Activated CD8-positive, alpha-beta T cell treated with anti-CD3 and anti-CD28 coated beads, Interleukin-2, amount 10 ng/mL, durations not matched to agents 7 days and 5 days (primary cell): ENCODE results near the gene ERC2. TPM values are rescaled to one million over a fixed set of nuclear protein-coding genes. Genes with fewer than 3 reads are reported as not detected.

Experiments
- ATAC-seq: fragments of 150-1000 bp; cut with Tn5 transposase; one replicate; pipeline ENCODE4 v1.10.0; 2021; ENCODE audit warnings: moderate library complexity
- CTCF ChIA-PET: fragments of 350-600 bp; sonication (Branson Sonifier 250); formaldehyde crosslinking; loops from one replicate; lab custom pipeline; 2021; ENCODE audit warnings: antibody characterized with exemption; lab: Charles Lee
- POLR2A ChIA-PET: fragments of 350-600 bp; sonication (Branson Sonifier 250); formaldehyde crosslinking; loops from one replicate; lab custom pipeline; 2021; ENCODE audit warnings: antibody characterized with exemption; lab: Charles Lee
- DNase-seq: peaks from one replicate; pipeline ENCODE4 v3.0.0-alpha.2; 2020
- H3K27ac Mint-ChIP-seq: one replicate; pipeline ENCODE4 v1.8.0; 2021; ENCODE audit warnings: mild to moderate bottlenecking, mixed read lengths
- H3K27me3 Mint-ChIP-seq: one replicate; pipeline ENCODE4 v1.8.0; 2021; ENCODE audit warnings: low read depth, mixed read lengths
- H3K36me3 Mint-ChIP-seq: one replicate; pipeline ENCODE4 v1.8.0; 2021; ENCODE audit warnings: low read depth, mixed read lengths
- H3K4me1 Mint-ChIP-seq: one replicate; pipeline ENCODE4 v1.8.0; 2021; ENCODE audit warnings: low read depth, mixed read lengths
- H3K4me3 Mint-ChIP-seq: one replicate; pipeline ENCODE4 v1.8.0; 2021; ENCODE audit warnings: mild to moderate bottlenecking, mixed read lengths
- H3K9me3 Mint-ChIP-seq: one replicate; pipeline ENCODE4 v1.8.0; 2022; ENCODE audit warnings: mixed read lengths; ENCODE audit not compliant: insufficient read depth
- total RNA-seq, 2 experiments: library from RNA; stranded (reverse); gene quantifications; one replicate each; pipeline ENCODE4 v1.2.3, GENCODE V29; 2021

The ERC2 gene
- total RNA-seq, 2 experiments from 2014 or later = not detected

DNA sequence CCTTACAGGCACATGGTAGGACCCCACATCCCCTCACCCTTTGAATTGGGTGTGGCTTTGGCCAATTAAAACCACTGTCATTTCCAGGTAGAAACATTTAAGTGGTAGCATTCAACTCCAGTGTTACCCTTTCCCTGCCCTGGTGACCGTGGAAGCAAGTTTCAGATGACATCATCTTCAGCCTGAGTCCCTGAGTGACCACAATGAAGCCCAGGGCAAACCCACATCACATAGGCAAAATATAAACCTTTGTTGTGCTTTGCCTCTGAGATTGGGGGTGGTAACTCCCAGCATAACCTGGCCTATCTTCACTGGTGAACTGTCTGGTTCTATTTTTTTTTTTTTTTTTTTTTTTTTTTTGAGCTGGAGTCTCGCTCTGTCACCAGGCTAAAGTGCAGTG, 577.2 kb downstream of the ERC2 start:
- H3K4me1 Mint-ChIP-seq = no peaks in the 10 kb centered on the region
- H3K4me3 Mint-ChIP-seq = no peak overlapping the region
- no peaks in the 10 kb centered on the region for H3K9me3 Mint-ChIP-seq
- ATAC-seq (no peak), DNase-seq (no peak)
- H3K27me3 Mint-ChIP-seq = no peaks in the 10 kb centered on the region
- no peak overlapping the region for H3K27ac Mint-ChIP-seq
- ChIA-PET CTCF (no interaction called here), POLR2A (no interaction called here)
- H3K36me3 Mint-ChIP-seq = no peaks in the 10 kb centered on the region

DNA sequence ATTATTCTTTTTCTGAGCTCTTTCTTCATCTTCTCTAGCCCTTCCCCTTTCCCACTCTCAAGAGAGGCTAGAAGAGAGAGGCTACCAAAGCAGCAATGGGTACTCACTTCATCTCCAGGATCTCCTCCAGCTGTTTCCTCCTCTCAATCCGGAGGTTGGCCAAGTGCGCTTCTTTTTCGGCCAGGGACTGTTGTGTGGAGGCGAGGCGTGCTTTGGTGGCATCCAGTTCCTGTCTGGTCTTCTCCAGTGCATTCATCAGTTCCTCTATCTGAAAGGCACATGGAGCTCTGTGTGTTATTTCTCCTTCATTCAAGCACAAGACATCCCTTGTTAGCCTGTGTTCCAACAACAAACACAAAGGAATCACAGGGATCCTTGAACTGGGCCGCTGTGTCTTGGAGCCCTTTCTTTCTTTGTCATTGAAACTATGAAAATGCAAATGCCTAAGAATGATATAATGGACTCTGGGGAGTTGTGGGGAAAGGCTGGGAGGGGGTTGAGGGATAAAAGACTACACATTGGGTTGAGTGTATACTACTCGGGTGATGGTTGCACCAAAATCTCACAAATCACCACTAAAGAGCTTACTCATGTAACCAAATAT, 579.9 kb downstream of the ERC2 start:
- ChIA-PET CTCF (no interaction called here), POLR2A (no interaction called here)
- no peak overlapping the region for H3K27ac Mint-ChIP-seq
- no peaks in the 10 kb centered on the region for H3K36me3 Mint-ChIP-seq
- DNase-seq (no peak), ATAC-seq (no peak)
- H3K4me3 Mint-ChIP-seq = no peak overlapping the region
- H3K9me3 Mint-ChIP-seq = no peaks in the 10 kb centered on the region
- H3K27me3 Mint-ChIP-seq = no peaks in the 10 kb centered on the region
- H3K4me1 Mint-ChIP-seq = no peaks in the 10 kb centered on the region

DNA sequence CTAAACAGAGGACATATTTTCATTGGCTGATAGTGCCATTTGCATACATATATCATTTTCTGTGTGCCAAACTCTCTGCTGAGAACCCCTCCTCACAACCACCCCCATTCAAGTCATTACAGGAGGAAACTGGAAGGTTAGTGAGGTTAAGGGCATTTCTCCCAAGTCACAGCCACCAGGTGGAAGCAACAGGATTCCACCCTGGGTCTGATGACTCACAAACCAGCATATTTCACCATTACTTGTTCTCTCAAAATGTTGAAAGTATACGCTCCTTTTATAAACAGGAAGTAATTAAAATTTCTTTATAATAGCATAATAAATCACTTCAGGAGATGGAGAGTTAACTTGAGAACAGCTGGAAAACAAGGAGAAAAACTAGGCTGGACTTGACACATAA, 582.5 kb downstream of the ERC2 start:
- H3K4me1 Mint-ChIP-seq = no peaks in the 10 kb centered on the region
- H3K27ac Mint-ChIP-seq = no peak overlapping the region
- ChIA-PET CTCF (no interaction called here), POLR2A (no interaction called here)
- no peaks in the 10 kb centered on the region for H3K9me3 Mint-ChIP-seq
- no peak overlapping the region for H3K4me3 Mint-ChIP-seq
- no peaks in the 10 kb centered on the region for H3K27me3 Mint-ChIP-seq
- no peak for DNase-seq
- no peaks in the 10 kb centered on the region for H3K36me3 Mint-ChIP-seq
- no peak for ATAC-seq

DNA sequence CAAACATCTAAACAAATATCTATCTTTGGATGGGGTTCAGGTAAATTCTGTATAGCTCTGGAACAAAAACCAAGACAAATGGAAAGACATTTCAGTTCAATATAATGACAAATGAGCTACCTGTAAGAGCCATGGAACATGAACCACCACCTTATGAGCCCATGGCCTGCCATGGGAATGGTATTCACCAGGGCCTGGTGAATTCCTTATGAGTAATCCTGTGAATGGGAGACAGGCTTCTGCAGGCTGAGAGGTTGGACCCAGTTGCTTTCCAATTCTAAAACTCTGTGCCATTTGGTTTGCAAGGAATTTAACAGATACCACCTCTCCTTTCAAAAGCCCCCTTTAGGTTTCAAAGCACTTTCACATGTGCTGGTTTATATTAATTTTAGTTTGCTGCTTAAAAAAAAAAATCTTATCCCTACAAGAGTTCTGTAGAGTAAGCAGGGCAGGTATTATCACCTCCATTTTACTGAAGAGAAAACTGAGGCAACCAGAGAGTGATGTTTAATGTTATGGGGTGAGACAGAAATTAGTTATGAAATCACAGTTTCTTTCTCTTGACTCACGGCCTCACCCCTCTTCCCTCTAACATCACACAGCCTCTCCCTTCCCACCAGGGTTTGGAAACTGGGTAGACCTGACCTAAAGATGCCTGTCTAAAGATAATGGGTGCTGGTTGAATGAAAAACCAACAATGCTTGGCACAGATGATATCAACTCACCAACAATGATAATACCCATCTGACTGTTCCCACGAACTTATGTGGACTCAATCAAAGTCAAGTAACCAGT, 583.6 kb downstream of the ERC2 start:
- Mint-ChIP-seq H3K27ac (no peak overlapping the region), H3K36me3 (no peaks in the 10 kb centered on the region), H3K4me3 (no peak overlapping the region), H3K27me3 (no peaks in the 10 kb centered on the region), H3K9me3 (no peaks in the 10 kb centered on the region), H3K4me1 (no peaks in the 10 kb centered on the region)
- no peak for ATAC-seq
- ChIA-PET POLR2A (no interaction called here), CTCF (no interaction called here)
- no peak for DNase-seq

DNA sequence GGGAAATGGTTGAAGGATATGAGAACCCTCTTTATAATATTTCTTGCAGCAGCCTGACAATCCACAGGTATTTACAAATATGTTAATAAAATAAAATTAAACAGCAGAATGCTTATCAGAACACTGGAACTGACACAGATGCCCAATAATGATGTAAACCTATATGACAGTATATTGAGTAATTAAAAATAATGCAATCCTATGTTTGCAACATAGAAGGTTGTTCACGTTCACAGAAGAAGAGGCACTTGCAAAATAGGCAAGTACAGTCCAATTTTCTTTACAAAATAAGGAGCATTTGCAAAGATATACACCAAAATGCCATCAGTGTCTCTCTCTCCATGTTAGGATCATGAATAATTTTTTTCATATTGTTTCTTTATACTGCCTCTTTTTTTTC, 584.2 kb downstream of the ERC2 start:
- no peak overlapping the region for H3K4me3 Mint-ChIP-seq
- H3K27ac Mint-ChIP-seq = no peak overlapping the region
- H3K27me3 Mint-ChIP-seq = peaks cover 3% of the 10 kb centered on the region
- H3K9me3 Mint-ChIP-seq = no peaks in the 10 kb centered on the region
- no peaks in the 10 kb centered on the region for H3K36me3 Mint-ChIP-seq
- DNase-seq (no peak), ATAC-seq (no peak)
- ChIA-PET CTCF (no interaction called here), POLR2A (no interaction called here)
- no peaks in the 10 kb centered on the region for H3K4me1 Mint-ChIP-seq

DNA sequence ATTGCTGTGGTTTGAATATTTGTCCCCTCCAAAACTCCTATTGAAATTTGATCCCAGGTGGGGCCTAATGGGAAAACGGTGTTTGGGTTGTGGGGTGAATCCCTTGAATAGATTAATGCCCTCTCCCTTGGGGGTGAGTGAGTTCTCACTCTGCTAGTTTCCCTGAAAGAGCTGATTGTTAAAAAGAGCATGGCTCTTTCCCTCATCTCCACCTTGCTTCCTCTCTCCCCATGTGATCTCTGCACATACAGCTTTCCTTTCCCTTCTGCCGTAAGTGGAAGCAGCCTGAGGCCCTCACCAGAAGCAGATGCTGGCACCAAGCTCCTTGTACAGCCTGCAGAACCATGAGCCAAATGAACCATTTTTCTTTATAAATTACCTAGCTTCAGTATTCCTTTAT, 586.3 kb downstream of the ERC2 start:
- Mint-ChIP-seq H3K9me3 (no peaks in the 10 kb centered on the region), H3K4me3 (no peak overlapping the region), H3K27ac (no peak overlapping the region), H3K27me3 (peaks cover 3% of the 10 kb centered on the region), H3K36me3 (no peaks in the 10 kb centered on the region), H3K4me1 (no peaks in the 10 kb centered on the region)
- ChIA-PET CTCF (no interaction called here), POLR2A (no interaction called here)
- ATAC-seq = no peak
- DNase-seq = no peak

DNA sequence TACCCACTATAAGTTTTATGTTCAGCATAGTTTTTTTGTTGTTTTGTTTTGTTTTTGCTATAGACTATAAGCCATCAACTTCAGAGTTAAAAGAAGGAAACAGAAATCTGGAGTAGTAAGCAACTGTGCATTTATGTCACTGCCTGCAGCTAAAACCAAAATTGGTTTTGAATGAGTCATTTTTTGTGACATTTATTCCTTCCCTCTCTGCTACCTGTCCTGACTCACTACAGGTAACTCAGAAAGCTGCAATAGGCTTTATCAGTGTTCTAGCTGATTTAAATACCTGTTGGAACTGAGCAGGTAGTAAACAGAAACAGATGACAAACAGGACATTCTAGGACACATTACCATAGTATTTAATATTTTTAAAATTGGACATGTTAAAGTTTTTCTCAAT, 587.9 kb downstream of the ERC2 start:
- CTCF ChIA-PET = no interaction called here
- no peaks in the 10 kb centered on the region for H3K36me3 Mint-ChIP-seq
- H3K4me3 Mint-ChIP-seq = no peak overlapping the region
- H3K4me1 Mint-ChIP-seq = no peaks in the 10 kb centered on the region
- peaks cover 3% of the 10 kb centered on the region for H3K27me3 Mint-ChIP-seq
- H3K27ac Mint-ChIP-seq = no peak overlapping the region
- POLR2A ChIA-PET = no interaction called here
- no peak for ATAC-seq
- H3K9me3 Mint-ChIP-seq = no peaks in the 10 kb centered on the region
- DNase-seq = no peak

DNA sequence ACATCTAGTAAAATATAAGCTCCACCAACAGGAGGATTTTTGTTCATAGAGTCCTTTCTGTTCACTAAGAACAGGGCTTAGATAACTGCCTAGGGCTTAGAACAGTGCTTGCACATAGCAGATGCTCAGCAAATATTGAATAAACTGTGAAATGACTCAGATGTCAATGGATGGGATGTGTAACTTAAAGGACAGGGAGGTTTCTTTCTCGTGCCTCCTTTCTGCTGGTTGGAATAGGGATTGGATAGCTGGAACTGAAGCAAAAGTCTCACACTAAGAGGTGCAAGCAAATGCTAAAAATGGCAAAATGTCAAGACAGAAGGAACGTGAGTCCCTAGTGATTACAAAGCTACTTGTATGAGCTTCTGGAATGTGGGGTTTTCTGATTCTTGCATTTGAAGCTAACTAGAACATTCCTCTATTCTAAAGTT, 588.4 kb downstream of the ERC2 start:
- H3K36me3 Mint-ChIP-seq = no peaks in the 10 kb centered on the region
- peaks cover 3% of the 10 kb centered on the region for H3K27me3 Mint-ChIP-seq
- ATAC-seq = no peak
- H3K4me1 Mint-ChIP-seq = no peaks in the 10 kb centered on the region
- ChIA-PET POLR2A (no interaction called here), CTCF (no interaction called here)
- H3K4me3 Mint-ChIP-seq = no peak overlapping the region
- H3K9me3 Mint-ChIP-seq = no peaks in the 10 kb centered on the region
- no peak for DNase-seq
- H3K27ac Mint-ChIP-seq = no peak overlapping the region

DNA sequence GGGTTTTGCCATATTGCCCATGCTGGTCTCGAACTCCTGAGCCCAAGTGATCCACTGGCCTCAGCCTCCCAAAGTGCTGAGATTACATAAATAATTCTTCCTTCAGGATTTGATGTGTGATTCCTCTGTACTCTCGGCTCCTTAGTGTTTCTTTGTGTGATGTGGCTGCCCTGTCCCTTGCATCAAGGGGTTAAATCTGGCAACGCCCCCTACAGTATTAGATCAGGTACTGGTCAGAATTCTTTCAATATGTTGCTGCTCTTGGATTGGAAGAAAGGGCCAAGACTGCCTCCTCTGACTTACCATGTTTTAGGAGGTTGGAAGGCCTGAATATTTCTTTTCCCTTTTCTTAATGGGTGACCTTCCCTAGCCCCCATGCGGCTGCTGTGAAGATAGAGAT, 590.6 kb downstream of the ERC2 start:
- no peaks in the 10 kb centered on the region for H3K9me3 Mint-ChIP-seq
- H3K4me3 Mint-ChIP-seq = no peak overlapping the region
- DNase-seq (no peak), ATAC-seq (no peak)
- peaks cover 3% of the 10 kb centered on the region for H3K27me3 Mint-ChIP-seq
- CTCF ChIA-PET = no interaction called here
- no peaks in the 10 kb centered on the region for H3K36me3 Mint-ChIP-seq
- POLR2A ChIA-PET = no interaction called here
- no peaks in the 10 kb centered on the region for H3K4me1 Mint-ChIP-seq
- no peak overlapping the region for H3K27ac Mint-ChIP-seq

DNA sequence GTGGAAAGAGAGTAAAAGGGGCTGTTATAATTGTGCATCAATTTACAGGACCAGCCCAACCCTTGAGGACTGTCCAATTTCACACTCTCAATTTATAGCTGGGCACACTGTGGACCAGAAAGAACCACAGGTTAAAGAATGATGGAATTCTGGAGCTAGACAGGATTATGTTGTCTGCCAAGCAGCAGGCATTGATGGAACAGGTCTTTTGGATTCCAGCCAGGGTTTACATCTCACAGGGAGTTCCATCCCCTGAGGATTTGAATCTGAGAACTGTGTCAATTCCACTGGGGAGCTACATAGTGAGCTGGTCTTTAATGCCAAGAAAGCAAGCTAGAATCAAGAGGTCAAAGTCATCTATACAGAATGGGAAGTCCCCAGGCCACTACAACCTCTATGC, 591.7 kb downstream of the ERC2 start:
- no peaks in the 10 kb centered on the region for H3K4me1 Mint-ChIP-seq
- ChIA-PET CTCF (no interaction called here), POLR2A (no interaction called here)
- H3K27ac Mint-ChIP-seq = no peak overlapping the region
- DNase-seq (no peak), ATAC-seq (no peak)
- no peak overlapping the region for H3K4me3 Mint-ChIP-seq
- H3K36me3 Mint-ChIP-seq = no peaks in the 10 kb centered on the region
- H3K9me3 Mint-ChIP-seq = no peaks in the 10 kb centered on the region
- peaks cover 3% of the 10 kb centered on the region for H3K27me3 Mint-ChIP-seq

DNA sequence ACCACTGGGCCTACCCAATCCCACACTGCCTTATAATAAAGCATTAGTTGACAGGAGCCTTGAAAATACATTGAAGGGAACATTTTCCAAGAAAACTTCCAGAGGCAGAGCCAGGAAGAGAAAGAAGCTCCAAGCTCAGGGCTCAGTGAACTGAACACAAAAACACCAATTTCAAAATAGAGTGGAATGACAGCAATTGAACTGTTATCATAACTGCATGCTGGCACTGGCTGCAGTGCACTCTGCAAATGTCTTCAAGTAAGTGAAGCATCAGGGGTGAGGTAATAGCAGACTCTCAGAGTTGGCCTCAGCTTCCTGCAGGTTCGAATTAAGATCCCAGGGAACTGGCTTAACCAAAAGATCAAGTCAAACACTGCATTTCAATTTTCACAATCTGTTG, 593.2 kb downstream of the ERC2 start:
- POLR2A ChIA-PET = no interaction called here
- Mint-ChIP-seq H3K27ac (no peak overlapping the region), H3K36me3 (no peaks in the 10 kb centered on the region), H3K4me3 (no peak overlapping the region), H3K27me3 (peaks cover 3% of the 10 kb centered on the region), H3K4me1 (no peaks in the 10 kb centered on the region), H3K9me3 (no peaks in the 10 kb centered on the region)
- DNase-seq = no peak
- CTCF ChIA-PET = no interaction called here
- no peak for ATAC-seq

DNA sequence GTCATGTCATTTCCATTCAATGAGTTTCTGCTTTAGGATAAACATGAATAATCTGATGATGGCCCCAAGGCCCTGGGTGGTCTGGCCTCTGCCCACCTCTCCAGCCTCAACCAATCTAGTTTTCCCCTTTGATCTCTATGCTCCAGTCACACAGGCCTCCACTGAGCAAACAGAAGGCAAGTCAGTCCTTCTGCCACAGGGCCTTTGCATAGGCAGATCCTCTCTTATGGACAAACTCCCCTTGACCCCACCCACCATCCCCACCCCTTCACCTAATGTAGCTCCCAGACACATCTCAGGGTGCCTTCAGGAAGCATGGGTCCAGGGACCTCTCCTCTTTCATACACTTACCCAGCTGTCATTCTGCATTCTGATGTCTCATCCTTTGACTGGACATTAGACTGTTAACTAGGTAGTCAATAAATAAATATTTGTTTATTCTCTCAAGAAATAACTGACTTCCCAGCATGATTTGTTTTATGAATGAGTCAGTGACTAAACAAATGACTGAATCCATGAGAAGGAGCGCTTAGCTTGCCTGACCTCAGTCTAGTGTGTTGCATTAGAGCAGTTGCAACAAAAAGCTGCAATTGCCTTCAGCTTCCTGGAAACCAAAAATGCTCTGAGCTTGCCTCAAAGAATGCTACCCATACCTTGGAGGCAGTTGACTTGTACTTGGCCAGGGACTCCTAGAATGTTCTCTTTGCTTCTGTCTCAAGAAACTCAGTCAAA, 594.6 kb downstream of the ERC2 start:
- no peaks in the 10 kb centered on the region for H3K36me3 Mint-ChIP-seq
- no peak for ATAC-seq
- ChIA-PET CTCF (no interaction called here), POLR2A (no interaction called here)
- no peaks in the 10 kb centered on the region for H3K27me3 Mint-ChIP-seq
- H3K4me3 Mint-ChIP-seq = no peak overlapping the region
- no peaks in the 10 kb centered on the region for H3K4me1 Mint-ChIP-seq
- no peaks in the 10 kb centered on the region for H3K9me3 Mint-ChIP-seq
- DNase-seq = no peak
- no peak overlapping the region for H3K27ac Mint-ChIP-seq
